HG03066 (cell line): ENCODE data around the gene RTN4RL1.

Experiments
- ATAC-seq: cut with Tn5 transposase; IDR thresholded peaks from one replicate; pipeline ENCODE4 v1.9.1; 2021; ENCODE audit warnings: low read depth; ENCODE audit not compliant: unreplicated experiment

RTN4RL1 gene

GRCh38 chr17:1956134-1956533 is 69.0 kb downstream of the RTN4RL1 start:
- no peak for ATAC-seq

- no peak for ATAC-seq
Observed at GRCh38 chr17:1953831-1954230, 71.3 kb downstream of the RTN4RL1 start.

GRCh38 chr17:1951920-1952319 is 73.2 kb downstream of the RTN4RL1 start:
- no peak for ATAC-seq

GRCh38 chr17:1949754-1950153 is 75.4 kb downstream of the RTN4RL1 start:
- no peak for ATAC-seq

GRCh38 chr17:1948517-1948825 is 76.7 kb downstream of the RTN4RL1 start:
- ATAC-seq = no peak

GRCh38 chr17:1947743-1948516 is 77.2 kb downstream of the RTN4RL1 start:
- no peak for ATAC-seq

GRCh38 chr17:1947229-1947742 is 77.8 kb downstream of the RTN4RL1 start:
- no peak for ATAC-seq

- ATAC-seq = no peak
Observed at GRCh38 chr17:1946021-1946932, 78.9 kb downstream of the RTN4RL1 start.

GRCh38 chr17:1945621-1946020 is 79.5 kb downstream of the RTN4RL1 start:
- ATAC-seq = no peak

- no peak for ATAC-seq
Observed at GRCh38 chr17:1943436-1943831, 81.7 kb downstream of the RTN4RL1 start.

- no peak for ATAC-seq
Observed at GRCh38 chr17:1942666-1943435, 82.3 kb downstream of the RTN4RL1 start.

GRCh38 chr17:1942066-1942365 is 83.1 kb downstream of the RTN4RL1 start:
- ATAC-seq = no peak

GRCh38 chr17:1941272-1942065 is 83.7 kb downstream of the RTN4RL1 start:
- ATAC-seq = no peak

GRCh38 chr17:1940810-1941185 is 84.3 kb downstream of the RTN4RL1 start:
- ATAC-seq = no peak

- ATAC-seq = no peak
Observed at GRCh38 chr17:1939981-1940809, 84.9 kb downstream of the RTN4RL1 start.

- no peak for ATAC-seq
Observed at GRCh38 chr17:1937461-1937860, 87.7 kb downstream of the RTN4RL1 start.

- no peak for ATAC-seq
Observed at GRCh38 chr17:1936766-1937165, 88.4 kb downstream of the RTN4RL1 start.

GRCh38 chr17:1934901-1935300 is 90.2 kb downstream of the RTN4RL1 start:
- no peak for ATAC-seq

GRCh38 chr17:1933875-1934715 is 91.0 kb downstream of the RTN4RL1 start:
- no peak for ATAC-seq
